PC-3 (cell line): ENCODE measurements around the gene GOLGA7B. TPM values are rescaled to one million over a fixed set of nuclear protein-coding genes. Genes with fewer than 3 reads are reported as not detected.

Experiments
- ATAC-seq: fragments of 200-7000 bp; cut with Tn5 transposase; 2 replicates; pipeline ENCODE4 v1.9.1; 2020; ENCODE audit warnings: mild to moderate bottlenecking, moderate library complexity
- BruUV-seq: library from RNA; stranded (reverse); fragments of 400-500 nt; replicated peaks from 2 replicates; lab custom pipeline; 2021; lab: Mats Ljungman, UMichigan
- CTCF ChIA-PET: fragments of 300-600 bp; sonication (Branson Sonifier 250); formaldehyde crosslinking; loops from one replicate; lab custom pipeline; 2022; ENCODE audit warnings: antibody characterized with exemption; lab: Charles Lee
- POLR2A ChIA-PET: fragments of 300-600 bp; sonication (Branson Sonifier 250); formaldehyde crosslinking; loops from one replicate; lab custom pipeline; 2022; ENCODE audit warnings: antibody characterized with exemption; ENCODE audit not compliant: unreplicated experiment; lab: Charles Lee
- DNase-seq: peaks from one replicate; pipeline ENCODE4 v3.0.0-alpha.2; 2015
- H2AFZ ChIP-seq: fragments of 300-600 bp; sonication (generic); 2 replicates; pipeline ENCODE4 v1.6.0; 2016; ENCODE audit warnings: antibody characterized with exemption, low read length
- H3F3A ChIP-seq: fragments of 300-600 bp; sonication (generic); one replicate; pipeline ENCODE4 v1.6.0; 2017; ENCODE audit warnings: antibody characterized with exemption, low read length, control low read depth, mild to moderate bottlenecking; ENCODE audit not compliant: unreplicated experiment
- H3K27ac ChIP-seq: fragments of 300-600 bp; sonication (generic); 2 replicates; pipeline ENCODE4 v1.5.1; 2016; ENCODE audit warnings: mild to moderate bottlenecking, low read length
- H3K27me3 ChIP-seq: fragments of 300-600 bp; sonication (generic); 2 replicates; pipeline ENCODE4 v1.6.1; 2016; ENCODE audit warnings: low read length, mixed read lengths
- H3K36me3 ChIP-seq: fragments of 300-600 bp; sonication (generic); 2 replicates; pipeline ENCODE4 v1.6.1; 2016; ENCODE audit warnings: low read depth, mixed run types, low read length, mixed read lengths
- H3K4me1 ChIP-seq: fragments of 300-600 bp; sonication (generic); 2 replicates; pipeline ENCODE4 v1.5.1; 2016; ENCODE audit warnings: low read length; ENCODE audit not compliant: insufficient read depth
- H3K4me2 ChIP-seq: fragments of 300-600 bp; sonication (generic); 2 replicates; pipeline ENCODE4 v1.6.0; 2016; ENCODE audit warnings: low read length
- H3K4me3 ChIP-seq: fragments of 300-600 bp; sonication (generic); 2 replicates; pipeline ENCODE4 v1.5.1; 2016; ENCODE audit warnings: mild to moderate bottlenecking, low read length, mixed read lengths
- H3K79me2 ChIP-seq: fragments of 300-600 bp; sonication (generic); 2 replicates; pipeline ENCODE4 v1.6.1; 2017; ENCODE audit warnings: low read length, mixed read lengths
- H3K9ac ChIP-seq: fragments of 300-600 bp; sonication (generic); 2 replicates; pipeline ENCODE4 v1.6.0; 2016; ENCODE audit warnings: mild to moderate bottlenecking, low read length
- H3K9me2 ChIP-seq: fragments of 300-600 bp; sonication (generic); replicated peaks from 2 replicates; pipeline ENCODE4 v1.6.1; 2016; ENCODE audit warnings: mixed run types, low read length, mixed read lengths
- H3K9me3 ChIP-seq: fragments of 300-600 bp; sonication (generic); 2 replicates; pipeline ENCODE4 v1.6.1; 2016; ENCODE audit warnings: low read length, mixed read lengths
- H4K20me1 ChIP-seq: fragments of 300-600 bp; sonication (generic); 2 replicates; pipeline ENCODE4 v1.6.1; 2016; ENCODE audit warnings: low read length, mixed read lengths
- EZH2 ChIP-seq: fragments of 300-600 bp; sonication (generic); IDR thresholded peaks from one replicate; pipeline ENCODE4 v1.6.1; 2017; ENCODE audit warnings: antibody characterized with exemption, mild to moderate bottlenecking, low read length; ENCODE audit not compliant: unreplicated experiment
- EZH2phosphoT487 ChIP-seq: fragments of 300-600 bp; sonication (generic); IDR thresholded peaks from 2 replicates; pipeline ENCODE4 v1.6.1; 2018; ENCODE audit warnings: mild to moderate bottlenecking, antibody characterized with exemption, low read length, borderline replicate concordance
- intact Hi-C: fragments of 100-400 bp; cut with micrococcal nuclease; formaldehyde crosslinking; loops from 2 replicates; pipeline ENCODE4 v1.9.0; 2023
- total RNA-seq: library from RNA; depleted of rRNA; stranded (reverse); fragments of >200 nt; gene quantifications from 2 replicates; pipeline ENCODE4 v1.2.3, GENCODE V29; 2014
- TF ChIP-seq, protein P1 (sequence below): fragments of 300-600 bp; sonication (generic); conservative IDR thresholded peaks from 2 replicates; pipeline ENCODE4 v1.5.1; 2017; ENCODE audit warnings: antibody characterized with exemption, low read depth, mild to moderate bottlenecking, low read length

GOLGA7B gene
- total RNA-seq, 1 experiment from 2014 or later = 0.26 TPM

DNA sequence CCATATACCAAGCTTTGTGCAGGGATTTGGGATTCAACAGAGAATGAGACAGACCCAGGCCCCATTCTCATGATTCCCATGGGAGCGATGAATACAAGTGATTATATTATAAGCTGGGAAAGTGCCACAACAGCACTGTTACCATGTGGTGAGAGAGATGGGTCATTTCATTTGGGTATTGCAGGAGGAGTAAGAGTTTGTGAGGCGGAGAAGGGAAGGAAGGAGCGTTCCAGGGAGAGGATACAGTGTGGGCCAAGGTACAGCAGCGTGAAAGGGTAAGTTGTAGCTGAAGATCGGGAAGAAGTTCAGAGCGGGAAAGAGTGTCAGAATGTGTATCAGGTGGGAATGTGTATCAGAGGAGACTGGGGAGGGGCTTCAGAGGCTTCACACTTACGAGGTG lies 38.5 kb downstream of the GOLGA7B start:
- peak overlapping the region; percentile 29; the same call in 1 of the 2 replicates for H3K4me2 ChIP-seq

DNA sequence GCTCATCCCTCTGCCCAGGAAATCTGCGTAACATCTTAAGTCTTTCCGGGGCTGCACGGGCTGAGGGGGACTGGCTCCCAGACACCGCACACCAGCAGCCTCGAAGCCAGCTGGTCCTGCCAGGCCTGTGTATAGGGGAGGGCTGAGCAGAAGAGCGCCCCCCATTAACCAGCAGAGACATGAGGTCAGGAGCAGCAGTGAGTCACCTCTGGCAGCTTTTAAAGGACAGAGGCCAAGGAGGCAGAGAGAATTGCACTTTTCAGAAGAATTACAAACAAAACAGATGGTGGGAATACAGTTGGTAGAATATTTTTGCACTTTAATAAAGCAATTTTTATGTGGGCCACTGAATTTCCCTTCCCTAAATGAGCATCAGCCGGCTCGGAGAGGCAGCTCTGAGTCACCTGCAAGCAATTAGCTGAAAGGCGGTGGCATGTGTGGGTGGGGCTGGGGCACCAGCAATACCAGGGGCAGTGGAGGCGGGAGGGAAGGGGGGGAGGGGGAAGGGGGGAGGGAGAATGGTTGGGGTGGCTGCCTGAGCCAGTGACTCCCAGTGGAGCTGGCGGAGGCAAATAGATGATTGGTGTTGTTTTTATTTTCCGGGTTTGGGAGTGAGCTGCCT lies 39.1 kb downstream of the GOLGA7B start:
- H3K27ac ChIP-seq = peak overlapping the region; percentile 100
- peak overlapping the region; percentile 96 for H3K9ac ChIP-seq
- no peaks in the 10 kb centered on the region for H3K36me3 ChIP-seq
- H2AFZ ChIP-seq = peak overlapping the region; percentile 71
- H4K20me1 ChIP-seq = no peaks in the 10 kb centered on the region
- H3K4me2 ChIP-seq = peak overlapping the region; percentile 84
- no peaks in the 10 kb centered on the region for H3K9me2 ChIP-seq
- no TSS peak for BruUV-seq
- H3K4me3 ChIP-seq = peak overlapping the region; percentile 55; the same call in 1 of the 2 replicates
- TF ChIP-seq EZH2 (no peak), EZH2phosphoT487 (no peak)
- TF ChIP-seq, protein P1, sequence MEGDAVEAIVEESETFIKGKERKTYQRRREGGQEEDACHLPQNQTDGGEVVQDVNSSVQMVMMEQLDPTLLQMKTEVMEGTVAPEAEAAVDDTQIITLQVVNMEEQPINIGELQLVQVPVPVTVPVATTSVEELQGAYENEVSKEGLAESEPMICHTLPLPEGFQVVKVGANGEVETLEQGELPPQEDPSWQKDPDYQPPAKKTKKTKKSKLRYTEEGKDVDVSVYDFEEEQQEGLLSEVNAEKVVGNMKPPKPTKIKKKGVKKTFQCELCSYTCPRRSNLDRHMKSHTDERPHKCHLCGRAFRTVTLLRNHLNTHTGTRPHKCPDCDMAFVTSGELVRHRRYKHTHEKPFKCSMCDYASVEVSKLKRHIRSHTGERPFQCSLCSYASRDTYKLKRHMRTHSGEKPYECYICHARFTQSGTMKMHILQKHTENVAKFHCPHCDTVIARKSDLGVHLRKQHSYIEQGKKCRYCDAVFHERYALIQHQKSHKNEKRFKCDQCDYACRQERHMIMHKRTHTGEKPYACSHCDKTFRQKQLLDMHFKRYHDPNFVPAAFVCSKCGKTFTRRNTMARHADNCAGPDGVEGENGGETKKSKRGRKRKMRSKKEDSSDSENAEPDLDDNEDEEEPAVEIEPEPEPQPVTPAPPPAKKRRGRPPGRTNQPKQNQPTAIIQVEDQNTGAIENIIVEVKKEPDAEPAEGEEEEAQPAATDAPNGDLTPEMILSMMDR = peak; percentile 49
- no peaks in the 10 kb centered on the region for H3F3A ChIP-seq
- intact Hi-C loops = no loop called here
- no peaks in the 10 kb centered on the region for H3K27me3 ChIP-seq
- peaks cover 25% of the 10 kb centered on the region for H3K4me1 ChIP-seq
- ChIA-PET POLR2A (no interaction called here), CTCF (interaction anchor here (0.6 kb wide), 1 partner anchor 152 kb away, joined by 3 read pairs; no protein-coding TSS in a partner anchor)
- no peaks in the 10 kb centered on the region for H3K79me2 ChIP-seq
- peak; percentile 78 for DNase-seq
- no peaks in the 10 kb centered on the region for H3K9me3 ChIP-seq
- ATAC-seq = peak; percentile 65

More for the DNA sequence above, 38.5 kb downstream of the GOLGA7B start:
- Histone ChIP-seq H3F3A (no peaks in the 10 kb centered on the region), H3K4me1 (peaks cover 28% of the 10 kb centered on the region), H3K9me3 (no peaks in the 10 kb centered on the region), H3K9me2 (no peaks in the 10 kb centered on the region), H3K27me3 (no peaks in the 10 kb centered on the region), H3K27ac (peak overlapping the region; percentile 100), H3K4me3 (no peak overlapping the region), H3K9ac (peak overlapping the region; percentile 96; the same call in 1 of the 2 replicates), H3K79me2 (no peaks in the 10 kb centered on the region), H2AFZ (no peak overlapping the region), H4K20me1 (no peaks in the 10 kb centered on the region), H3K36me3 (no peaks in the 10 kb centered on the region)
- ATAC-seq = no peak
- intact Hi-C loops = no loop called here
- POLR2A ChIA-PET = no interaction called here
- BruUV-seq = no TSS peak
- TF ChIP-seq, protein P1 = no peak
- TF ChIP-seq EZH2 (no peak), EZH2phosphoT487 (no peak)
- CTCF ChIA-PET = interaction anchor here (0.6 kb wide), 1 partner anchor 153 kb away, joined by 3 read pairs; no protein-coding TSS in a partner anchor
- DNase-seq = no peak

DNA sequence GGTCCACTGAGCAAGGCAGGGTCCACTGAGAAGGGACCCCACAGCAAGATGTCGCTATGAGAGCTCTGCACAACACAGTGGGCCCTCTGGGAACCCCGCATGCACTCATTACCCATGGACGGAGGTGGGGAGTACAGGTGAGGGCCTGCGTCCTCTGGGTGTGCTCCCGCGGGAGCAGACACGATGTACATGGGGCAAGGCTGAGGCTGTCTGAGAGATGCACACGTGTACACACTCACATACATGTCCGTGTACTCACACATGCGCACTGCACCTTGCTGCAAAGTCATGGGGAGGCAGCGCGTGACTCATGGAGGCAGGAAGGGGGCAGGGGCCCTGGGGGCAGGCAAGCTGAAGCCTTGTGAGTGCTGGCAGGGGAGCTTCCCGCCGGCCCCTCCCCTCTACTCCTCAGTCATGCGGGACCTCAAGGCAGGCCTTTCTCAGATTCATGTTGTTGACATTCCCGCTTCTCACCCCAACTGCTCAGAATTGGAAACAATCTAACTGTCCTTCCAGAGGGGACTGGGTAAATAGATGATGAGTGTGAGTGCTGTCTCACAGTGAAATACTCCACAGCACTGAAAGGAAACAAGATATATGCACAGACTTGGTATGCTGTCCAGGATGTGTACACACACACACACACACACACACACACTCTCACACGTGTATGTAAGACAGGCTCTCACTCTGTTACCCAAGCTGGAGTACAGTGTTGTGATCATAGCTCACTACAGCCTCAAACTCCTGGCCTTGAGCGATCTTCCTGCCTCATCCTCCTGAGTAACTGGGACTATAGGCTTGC lies 40.0 kb downstream of the GOLGA7B start:
- DNase-seq = peak; percentile 92
- peak overlapping the region; percentile 71 for H2AFZ ChIP-seq
- H3K4me2 ChIP-seq = peak overlapping the region; percentile 84
- H3K79me2 ChIP-seq = no peaks in the 10 kb centered on the region
- intact Hi-C loops = no loop called here
- H3K4me3 ChIP-seq = peak overlapping the region; percentile 55
- POLR2A ChIA-PET = no interaction called here
- H3K9me3 ChIP-seq = no peaks in the 10 kb centered on the region
- H3K9ac ChIP-seq = peak overlapping the region; percentile 96
- no TSS peak for BruUV-seq
- no peaks in the 10 kb centered on the region for H4K20me1 ChIP-seq
- no peaks in the 10 kb centered on the region for H3K27me3 ChIP-seq
- no peaks in the 10 kb centered on the region for H3K9me2 ChIP-seq
- CTCF ChIA-PET = no interaction called here
- no peaks in the 10 kb centered on the region for H3F3A ChIP-seq
- H3K36me3 ChIP-seq = no peaks in the 10 kb centered on the region
- H3K4me1 ChIP-seq = peaks cover 25% of the 10 kb centered on the region
- TF ChIP-seq, protein P1 = no peak
- TF ChIP-seq EZH2 (no peak), EZH2phosphoT487 (no peak)
- peak; percentile 79 for ATAC-seq
- H3K27ac ChIP-seq = peak overlapping the region; percentile 100
